Lower leg skin (tissue), 4 donors: ENCODE data around the gene OBP2B. TPM values are rescaled to one million over a fixed set of nuclear protein-coding genes. Genes with fewer than 3 reads are reported as not detected.

Experiments
- DNase-seq, 2 donors: peaks; one replicate each; pipeline ENCODE4 v3.0.0-alpha.2; 2019; ENCODE audit warnings: low spot score in 2 of 2
- H3K4me3 ChIP-seq: fragments of 200-600 bp; sonication (generic); 2 replicates; pipeline ENCODE4 v1.5.1; 2017; ENCODE audit warnings: mild to moderate bottlenecking, low read depth; ENCODE audit not compliant: poor library complexity, severe bottlenecking
- CTCF ChIP-seq, 3 donors: fragments of 450-650 bp; IDR thresholded peaks; one replicate each; pipeline ENCODE4 v1.5.1; 2016; ENCODE audit warnings: antibody characterized with exemption in 3 of 3, mild to moderate bottlenecking in 3 of 3, moderate library complexity in 2 of 3
- POLR2A ChIP-seq, 2 donors: fragments of 450-650 bp; IDR thresholded peaks; one replicate each; pipeline ENCODE4 v1.6.1; 2016 to 2017; ENCODE audit warnings: antibody characterized with exemption in 2 of 2, mild to moderate bottlenecking in 1 of 2, moderate library complexity in 1 of 2
- WGBS, 2 donors: methylation state at CpG; one replicate each; pipeline ENCODE4 v1.1.5; 2018; 5-methylcytosine and 5-hydroxymethylcytosine counted together
- intact Hi-C: fragments of 100-400 bp; cut with DNase I; formaldehyde crosslinking; loops from one replicate; pipeline ENCODE4 v1.15.0; 2023; ENCODE audit warnings: low total_unique reads
- total RNA-seq, 4 donors: library from RNA; depleted of rRNA; stranded (reverse); fragments of >200 nt; gene quantifications; one replicate each; pipeline ENCODE4 v1.1.0, GENCODE V29; 2016

OBP2B gene
- total RNA-seq, 4 donors from 2014 or later, result 11.4 to 13.0 TPM; not detected in 2

- H3K4me3 ChIP-seq, result no peak overlapping the region
- 71 to 73% methylated on average over 10 of the region's 10 CpGs for WGBS, 2 donors
- TF ChIP-seq POLR2A (IDR thresholded peaks at IDR 0.05) (no peak), CTCF (IDR thresholded peaks at IDR 0.05) (no peak)
- DNase-seq, result peak in 1 of 2 donors; percentile 64
- intact Hi-C loops, result no loop called here
Measured at GRCh38 chr9:133203506-133204075, 5.5 kb downstream of the OBP2B start.

GRCh38 chr9:133202688-133203453 is 6.2 kb downstream of the OBP2B start:
- DNase-seq, result peak in 1 of 2 donors; percentile 54
- H3K4me3 ChIP-seq, result no peak overlapping the region
- TF ChIP-seq CTCF (IDR thresholded peaks at IDR 0.05) (no peak), POLR2A (IDR thresholded peaks at IDR 0.05) (no peak)
- 86 to 88% methylated on average over 14 of the region's 14 CpGs for WGBS, 2 donors
- intact Hi-C loops, result no loop called here

GRCh38 chr9:133202145-133202513 is 6.9 kb downstream of the OBP2B start:
- H3K4me3 ChIP-seq, result no peak overlapping the region
- peak in 1 of 2 donors; percentile 66 for DNase-seq
- TF ChIP-seq CTCF (IDR thresholded peaks at IDR 0.05), result no peak
- no peak for TF ChIP-seq POLR2A (IDR thresholded peaks at IDR 0.05)
- intact Hi-C loops, result no loop called here
- 79 to 83% methylated on average over 9 to 11 of the region's 11 CpGs for WGBS, 2 donors

- WGBS, 2 donors, result 70 to 75% methylated on average over 13 of the region's 13 CpGs
- DNase-seq, result peak in 1 of 2 donors; percentile 69
- no peak overlapping the region for H3K4me3 ChIP-seq
- no peak for TF ChIP-seq CTCF (IDR thresholded peaks at IDR 0.05)
- TF ChIP-seq POLR2A (IDR thresholded peaks at IDR 0.05), result no peak
- intact Hi-C loops, result no loop called here
Measured at GRCh38 chr9:133201424-133202144, 7.5 kb downstream of the OBP2B start.

- H3K4me3 ChIP-seq, result no peak overlapping the region
- TF ChIP-seq CTCF (IDR thresholded peaks at IDR 0.05), result no peak
- intact Hi-C loops, result no loop called here
- WGBS, 2 donors, result 88 to 90% methylated on average over 17 of the region's 17 CpGs
- DNase-seq, result peak in 1 of 2 donors; percentile 67
Measured at GRCh38 chr9:133200631-133201030, 8.4 kb downstream of the OBP2B start.
